GM23338 (cell line): ENCODE results near the gene BCL2L2. TPM values are rescaled to one million over a fixed set of nuclear protein-coding genes. Genes with fewer than 3 reads are reported as not detected.

Source experiments
- ATAC-seq: fragments of 200-7000 bp; cut with Tn5 transposase; 3 replicates; pipeline ENCODE4 v1.9.1; 2020
- DNase-seq: peaks from one replicate; pipeline ENCODE4 v3.0.0-alpha.2; 2015; ENCODE audit warnings: low spot score
- H2AFZ ChIP-seq: fragments of 200-600 bp; sonication (generic); 2 replicates; pipeline ENCODE4 v1.8.0; 2016; ENCODE audit warnings: antibody characterized with exemption, mild to moderate bottlenecking, moderate library complexity
- H3F3A ChIP-seq: fragments of 200-600 bp; sonication (generic); replicated peaks from 2 replicates; pipeline ENCODE4 v1.8.0; 2017; ENCODE audit warnings: antibody characterized with exemption, mixed run types, low read depth
- H3K27ac ChIP-seq: fragments of 200-600 bp; sonication (generic); 2 replicates; pipeline ENCODE4 v1.6.1; 2016; ENCODE audit warnings: low read depth
- H3K27me3 ChIP-seq: fragments of 200-600 bp; sonication (generic); 2 replicates; pipeline ENCODE4 v1.8.0; 2016; ENCODE audit warnings: mild to moderate bottlenecking, mixed run types, moderate library complexity; ENCODE audit not compliant: insufficient read depth
- H3K36me3 ChIP-seq: fragments of 200-600 bp; sonication (generic); 2 replicates; pipeline ENCODE4 v1.8.0; 2016; ENCODE audit warnings: mild to moderate bottlenecking; ENCODE audit not compliant: insufficient read depth
- H3K4me1 ChIP-seq: fragments of 200-600 bp; sonication (generic); 2 replicates; pipeline ENCODE4 v1.8.0; 2016; ENCODE audit warnings: mild to moderate bottlenecking, moderate library complexity; ENCODE audit not compliant: insufficient read depth
- H3K4me2 ChIP-seq: fragments of 200-600 bp; sonication (generic); 2 replicates; pipeline ENCODE4 v1.7.1; 2017; ENCODE audit warnings: mixed run types
- H3K4me3 ChIP-seq: fragments of 200-600 bp; sonication (generic); 2 replicates; pipeline ENCODE4 v1.6.1; 2016; ENCODE audit warnings: mixed run types
- H3K79me2 ChIP-seq: fragments of 200-600 bp; sonication (generic); replicated peaks from 2 replicates; pipeline ENCODE4 v1.8.0; 2017; ENCODE audit warnings: mild to moderate bottlenecking; ENCODE audit not compliant: insufficient read depth
- H3K9me2 ChIP-seq: fragments of 200-600 bp; sonication (generic); 2 replicates; pipeline ENCODE4 v1.8.0; 2017; ENCODE audit not compliant: insufficient read depth
- H4K20me1 ChIP-seq: fragments of 200-600 bp; sonication (generic); replicated peaks from 2 replicates; pipeline ENCODE4 v1.8.0; 2017; ENCODE audit warnings: mild to moderate bottlenecking; ENCODE audit not compliant: insufficient read depth
- H3K27ac Mint-ChIP-seq: 2 replicates; pipeline ENCODE4 v1.8.0; 2020; ENCODE audit warnings: inconsistent platforms, mild to moderate bottlenecking, moderate library complexity, mixed read lengths
- H3K27me3 Mint-ChIP-seq: 3 replicates; pipeline ENCODE4 v1.8.0; 2022; ENCODE audit warnings: low read depth, mild to moderate bottlenecking, moderate library complexity, mixed read lengths, inconsistent platforms; ENCODE audit not compliant: insufficient read depth, poor library complexity
- H3K36me3 Mint-ChIP-seq: 3 replicates; pipeline ENCODE4 v1.8.0; 2021; ENCODE audit warnings: low read depth, mild to moderate bottlenecking, inconsistent platforms, moderate library complexity, mixed read lengths
- H3K4me1 Mint-ChIP-seq: 3 replicates; pipeline ENCODE4 v1.8.0; 2020; ENCODE audit warnings: mild to moderate bottlenecking, inconsistent platforms, mixed read lengths
- H3K4me3 Mint-ChIP-seq: 3 replicates; pipeline ENCODE4 v1.8.0; 2021; ENCODE audit warnings: moderate library complexity, mild to moderate bottlenecking, inconsistent platforms, mixed read lengths
- H3K9me3 Mint-ChIP-seq: 3 replicates; pipeline ENCODE4 v1.8.0; 2020; ENCODE audit warnings: moderate library complexity, mild to moderate bottlenecking, inconsistent platforms, mixed read lengths
- STAT1 ChIP-seq: IDR thresholded peaks from one replicate; pipeline ENCODE4 v1.6.1; 2016; ENCODE audit warnings: antibody characterized with exemption; ENCODE audit not compliant: unreplicated experiment
- ZNF331 ChIP-seq: fragments of 250-450 bp; sonication (Bioruptor Pico); IDR thresholded peaks from 2 replicates; pipeline ENCODE4 v1.5.0; 2020; ENCODE audit warnings: low read depth, mild to moderate bottlenecking, moderate library complexity
- polyA plus RNA-seq: library from polyadenylated mRNA; unstranded; fragments of >200 nt; fragmentation: Nextera tagmentation; extraction: Ambion mirVana; gene quantifications from 2 replicates; pipeline ENCODE4 v1.2.1, GENCODE V29; 2016
- total RNA-seq: library from RNA; depleted of rRNA; stranded (reverse); fragments of >200 nt; shearing (Covaris generic); gene quantifications from 2 replicates; pipeline ENCODE4 v1.2.3, GENCODE V29; 2014
- TF ChIP-seq, protein P1 (sequence below): fragments of 250-450 bp; sonication (Bioruptor Pico); IDR thresholded peaks from 2 replicates; pipeline ENCODE4 v1.5.0; 2020; ENCODE audit warnings: mild to moderate bottlenecking, moderate library complexity
- TF ChIP-seq, protein P2 (sequence below): IDR thresholded peaks from 2 replicates; pipeline ENCODE4 v1.6.1; 2016; ENCODE audit warnings: antibody characterized with exemption

The BCL2L2 gene
- total and polyA plus RNA-seq, 2 experiments from 2014 or later, result 3.5 to 12.3 TPM

DNA sequence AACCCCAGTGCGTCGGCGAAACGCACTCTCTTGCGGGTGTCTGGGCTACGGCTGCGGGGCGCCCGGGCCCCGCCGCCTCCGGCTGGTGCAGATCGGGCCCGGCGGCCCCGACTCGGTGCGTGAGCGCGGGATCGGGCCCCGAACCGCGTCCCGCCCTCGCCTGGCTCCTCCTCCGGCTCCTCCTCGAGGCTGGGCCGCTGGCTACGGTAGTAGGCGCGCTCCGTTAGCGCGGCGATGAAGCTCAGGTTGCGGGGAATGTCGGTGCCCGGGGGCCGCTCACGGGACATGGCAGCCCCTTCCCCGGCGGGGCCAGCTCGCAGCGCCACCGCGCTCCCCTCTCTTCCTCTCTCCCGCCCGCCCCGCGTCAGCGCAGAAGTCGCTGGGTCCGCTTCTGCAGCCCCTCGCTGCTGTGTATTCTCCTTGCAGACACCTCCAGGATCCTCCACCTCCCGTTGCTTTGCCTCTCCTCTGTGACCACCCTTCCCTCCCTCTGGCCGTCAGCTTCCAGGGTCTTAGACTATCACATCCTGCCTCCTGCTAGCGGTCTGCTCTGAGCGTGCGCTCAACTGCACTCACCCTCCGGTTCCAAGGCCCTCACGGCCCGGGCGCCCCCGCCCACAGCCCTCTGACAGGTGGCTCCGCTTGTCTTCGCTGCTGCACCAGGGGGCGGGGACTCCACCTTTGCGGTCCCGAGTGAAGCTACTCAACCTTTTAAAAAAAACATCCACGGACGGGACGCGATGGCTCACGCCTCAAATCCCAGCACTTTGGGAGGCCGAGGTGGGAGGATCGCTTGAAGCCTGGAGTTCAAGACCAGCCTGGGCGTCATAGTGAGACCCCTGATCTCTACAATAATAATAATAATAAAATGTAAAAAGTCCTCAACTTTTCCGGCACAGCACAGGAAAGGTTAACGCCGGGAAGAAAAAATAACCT is 4.1 kb upstream of the BCL2L2 start, which contains the start of gene PPP1R3E (continued):
- TF ChIP-seq, protein P1, sequence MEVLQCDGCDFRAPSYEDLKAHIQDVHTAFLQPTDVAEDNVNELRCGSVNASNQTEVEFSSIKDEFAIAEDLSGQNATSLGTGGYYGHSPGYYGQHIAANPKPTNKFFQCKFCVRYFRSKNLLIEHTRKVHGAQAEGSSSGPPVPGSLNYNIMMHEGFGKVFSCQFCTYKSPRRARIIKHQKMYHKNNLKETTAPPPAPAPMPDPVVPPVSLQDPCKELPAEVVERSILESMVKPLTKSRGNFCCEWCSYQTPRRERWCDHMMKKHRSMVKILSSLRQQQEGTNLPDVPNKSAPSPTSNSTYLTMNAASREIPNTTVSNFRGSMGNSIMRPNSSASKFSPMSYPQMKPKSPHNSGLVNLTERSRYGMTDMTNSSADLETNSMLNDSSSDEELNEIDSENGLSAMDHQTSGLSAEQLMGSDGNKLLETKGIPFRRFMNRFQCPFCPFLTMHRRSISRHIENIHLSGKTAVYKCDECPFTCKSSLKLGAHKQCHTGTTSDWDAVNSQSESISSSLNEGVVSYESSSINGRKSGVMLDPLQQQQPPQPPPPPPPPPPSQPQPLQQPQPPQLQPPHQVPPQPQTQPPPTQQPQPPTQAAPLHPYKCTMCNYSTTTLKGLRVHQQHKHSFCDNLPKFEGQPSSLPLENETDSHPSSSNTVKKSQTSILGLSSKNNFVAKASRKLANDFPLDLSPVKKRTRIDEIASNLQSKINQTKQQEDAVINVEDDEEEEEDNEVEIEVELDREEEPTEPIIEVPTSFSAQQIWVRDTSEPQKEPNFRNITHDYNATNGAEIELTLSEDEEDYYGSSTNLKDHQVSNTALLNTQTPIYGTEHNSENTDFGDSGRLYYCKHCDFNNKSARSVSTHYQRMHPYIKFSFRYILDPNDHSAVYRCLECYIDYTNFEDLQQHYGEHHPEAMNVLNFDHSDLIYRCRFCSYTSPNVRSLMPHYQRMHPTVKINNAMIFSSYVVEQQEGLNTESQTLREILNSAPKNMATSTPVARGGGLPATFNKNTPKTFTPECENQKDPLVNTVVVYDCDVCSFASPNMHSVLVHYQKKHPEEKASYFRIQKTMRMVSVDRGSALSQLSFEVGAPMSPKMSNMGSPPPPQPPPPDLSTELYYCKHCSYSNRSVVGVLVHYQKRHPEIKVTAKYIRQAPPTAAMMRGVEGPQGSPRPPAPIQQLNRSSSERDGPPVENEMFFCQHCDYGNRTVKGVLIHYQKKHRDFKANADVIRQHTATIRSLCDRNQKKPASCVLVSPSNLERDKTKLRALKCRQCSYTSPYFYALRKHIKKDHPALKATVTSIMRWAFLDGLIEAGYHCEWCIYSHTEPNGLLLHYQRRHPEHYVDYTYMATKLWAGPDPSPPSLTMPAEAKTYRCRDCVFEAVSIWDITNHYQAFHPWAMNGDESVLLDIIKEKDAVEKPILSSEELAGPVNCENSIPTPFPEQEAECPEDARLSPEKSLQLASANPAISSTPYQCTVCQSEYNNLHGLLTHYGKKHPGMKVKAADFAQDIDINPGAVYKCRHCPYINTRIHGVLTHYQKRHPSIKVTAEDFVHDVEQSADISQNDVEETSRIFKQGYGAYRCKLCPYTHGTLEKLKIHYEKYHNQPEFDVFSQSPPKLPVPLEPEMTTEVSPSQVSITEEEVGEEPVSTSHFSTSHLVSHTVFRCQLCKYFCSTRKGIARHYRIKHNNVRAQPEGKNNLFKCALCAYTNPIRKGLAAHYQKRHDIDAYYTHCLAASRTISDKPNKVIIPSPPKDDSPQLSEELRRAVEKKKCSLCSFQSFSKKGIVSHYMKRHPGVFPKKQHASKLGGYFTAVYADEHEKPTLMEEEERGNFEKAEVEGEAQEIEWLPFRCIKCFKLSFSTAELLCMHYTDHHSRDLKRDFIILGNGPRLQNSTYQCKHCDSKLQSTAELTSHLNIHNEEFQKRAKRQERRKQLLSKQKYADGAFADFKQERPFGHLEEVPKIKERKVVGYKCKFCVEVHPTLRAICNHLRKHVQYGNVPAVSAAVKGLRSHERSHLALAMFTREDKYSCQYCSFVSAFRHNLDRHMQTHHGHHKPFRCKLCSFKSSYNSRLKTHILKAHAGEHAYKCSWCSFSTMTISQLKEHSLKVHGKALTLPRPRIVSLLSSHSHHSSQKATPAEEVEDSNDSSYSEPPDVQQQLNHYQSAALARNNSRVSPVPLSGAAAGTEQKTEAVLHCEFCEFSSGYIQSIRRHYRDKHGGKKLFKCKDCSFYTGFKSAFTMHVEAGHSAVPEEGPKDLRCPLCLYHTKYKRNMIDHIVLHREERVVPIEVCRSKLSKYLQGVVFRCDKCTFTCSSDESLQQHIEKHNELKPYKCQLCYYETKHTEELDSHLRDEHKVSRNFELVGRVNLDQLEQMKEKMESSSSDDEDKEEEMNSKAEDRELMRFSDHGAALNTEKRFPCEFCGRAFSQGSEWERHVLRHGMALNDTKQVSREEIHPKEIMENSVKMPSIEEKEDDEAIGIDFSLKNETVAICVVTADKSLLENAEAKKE (CRISPR knock-in tag), result no peak
- TF ChIP-seq ZNF331 (CRISPR knock-in tag) (no peak), STAT1 (no peak)

DNA sequence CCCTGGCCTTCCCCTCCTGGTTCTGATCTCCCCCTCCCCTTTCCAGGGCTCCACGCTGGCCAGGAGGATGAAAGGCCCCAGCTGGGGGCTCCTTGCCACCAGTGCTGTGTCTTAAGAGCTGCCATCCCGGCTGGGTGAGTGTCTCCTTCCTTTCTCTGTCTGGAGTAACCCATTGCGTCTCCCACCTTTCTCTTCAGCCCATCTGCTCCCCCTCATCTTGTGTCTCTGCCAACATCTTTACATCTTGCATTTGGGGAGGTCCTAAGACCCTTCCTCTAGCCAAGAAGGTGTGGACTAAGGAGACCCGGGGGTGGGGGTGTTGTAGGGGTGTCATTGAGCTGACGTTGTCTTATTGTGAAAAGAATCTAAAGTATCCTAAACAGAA is 505 bp downstream of the BCL2L2 start:
- H3K9me2 ChIP-seq, result no peaks in the 10 kb centered on the region
- H2AFZ ChIP-seq, result peak overlapping the region; percentile 45; the same call in 1 of the 2 replicates
- peak overlapping the region; percentile 96 for H3K27ac Mint-ChIP-seq
- H4K20me1 ChIP-seq, result no peaks in the 10 kb centered on the region; the same call in 1 of the 2 replicates
- DNase-seq, result no peak
- peaks cover 15% of the 10 kb centered on the region for H3K4me1 ChIP-seq
- peaks cover 12% of the 10 kb centered on the region for H3F3A ChIP-seq
- peak overlapping the region; percentile 94 for H3K4me3 Mint-ChIP-seq
- H3K36me3 Mint-ChIP-seq, result peaks cover 20% of the 10 kb centered on the region; the same call in 2 of the 3 replicates
- peaks cover 26% of the 10 kb centered on the region for H3K4me1 Mint-ChIP-seq
- peaks cover 18% of the 10 kb centered on the region for H3K27me3 Mint-ChIP-seq
- H3K9me3 Mint-ChIP-seq, result no peaks in the 10 kb centered on the region; the same call in 2 of the 3 replicates
- no peak for ATAC-seq
- H3K27me3 ChIP-seq, result peaks cover 27% of the 10 kb centered on the region
- peak overlapping the region; percentile 85 for H3K4me3 ChIP-seq
- no peaks in the 10 kb centered on the region; the same call in 1 of the 2 replicates for H3K36me3 ChIP-seq
- peak overlapping the region; percentile 82 for H3K27ac ChIP-seq
- peak overlapping the region; percentile 96 for H3K4me2 ChIP-seq
- peaks cover 11% of the 10 kb centered on the region; the same call in 1 of the 2 replicates for H3K79me2 ChIP-seq
- TF ChIP-seq, protein P2, sequence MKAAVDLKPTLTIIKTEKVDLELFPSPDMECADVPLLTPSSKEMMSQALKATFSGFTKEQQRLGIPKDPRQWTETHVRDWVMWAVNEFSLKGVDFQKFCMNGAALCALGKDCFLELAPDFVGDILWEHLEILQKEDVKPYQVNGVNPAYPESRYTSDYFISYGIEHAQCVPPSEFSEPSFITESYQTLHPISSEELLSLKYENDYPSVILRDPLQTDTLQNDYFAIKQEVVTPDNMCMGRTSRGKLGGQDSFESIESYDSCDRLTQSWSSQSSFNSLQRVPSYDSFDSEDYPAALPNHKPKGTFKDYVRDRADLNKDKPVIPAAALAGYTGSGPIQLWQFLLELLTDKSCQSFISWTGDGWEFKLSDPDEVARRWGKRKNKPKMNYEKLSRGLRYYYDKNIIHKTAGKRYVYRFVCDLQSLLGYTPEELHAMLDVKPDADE, result no peak
- TF ChIP-seq, protein P1 (CRISPR knock-in tag), result no peak
